Measurements from ENCODE around the gene MYPOP. TPM values are rescaled to one million over a fixed set of nuclear protein-coding genes. Genes with fewer than 3 reads are reported as not detected.

The MYPOP gene
- total RNA-seq, 4 donors from 2014 or later = 1.8 to 4.3 (median 3.0) TPM

GRCh38 chr19:45854167-45854778 lies 48.1 kb downstream of the MYPOP start:
- no peak for DNase-seq
- Histone ChIP-seq H3K36me3 (peaks cover 19 to 20% of the 10 kb centered on the region in 2 donors), H3K9me3 (no peaks in the 10 kb centered on the region), H3K27me3 (no peaks in the 10 kb centered on the region), H3K4me3 (replicated peaks in 1 of 3) (no peak overlapping the region), H3K4me1 (peaks cover 17 to 25% of the 10 kb centered on the region in 2 donors), H3K27ac (peak overlapping the region in 2 of 3 donors; percentile 61 to 83)
- no peak for TF ChIP-seq CTCF (IDR thresholded peaks at IDR 0.05)
- no peak for TF ChIP-seq POLR2A (IDR thresholded peaks at IDR 0.05)
- intact Hi-C loops (cut with DNase I) = no loop called here
- WGBS, 2 donors = 98% methylated on average over 15 to 16 of the region's 16 CpGs

- H3K4me1 ChIP-seq = peaks cover 17 to 25% of the 10 kb centered on the region in 2 donors
- no peaks in the 10 kb centered on the region for H3K27me3 ChIP-seq
- no peak overlapping the region for H3K4me3 ChIP-seq (replicated peaks in 1 of 3)
- 16 to 61% methylated on average over 6 to 7 of the region's 7 CpGs for WGBS, 2 donors
- peak; percentile 97 to 99 for DNase-seq
- peak overlapping the region; percentile 40 to 83 (median 70) for H3K27ac ChIP-seq
- peaks cover 25 to 30% of the 10 kb centered on the region in 2 donors for H3K36me3 ChIP-seq
- intact Hi-C loops (cut with DNase I) = no loop called here
- TF ChIP-seq CTCF (IDR thresholded peaks at IDR 0.05) = no peak
- TF ChIP-seq POLR2A (IDR thresholded peaks at IDR 0.05) = peak in 1 of 2 donors; percentile 33
- no peaks in the 10 kb centered on the region for H3K9me3 ChIP-seq
These were observed 49.4 kb downstream of the MYPOP start for GRCh38 chr19:45852983-45853382.

GRCh38 chr19:45852145-45852750 lies 50.2 kb downstream of the MYPOP start:
- 92 to 95% methylated on average over 10 of the region's 10 CpGs for WGBS, 2 donors
- Histone ChIP-seq H3K27me3 (no peaks in the 10 kb centered on the region), H3K9me3 (no peaks in the 10 kb centered on the region), H3K27ac (peak overlapping the region; percentile 69 to 83 (median 70)), H3K4me1 (peaks cover 17 to 25% of the 10 kb centered on the region in 2 donors), H3K4me3 (replicated peaks in 1 of 3) (no peak overlapping the region), H3K36me3 (peaks cover 31 to 37% of the 10 kb centered on the region in 2 donors)
- no peak for DNase-seq
- TF ChIP-seq POLR2A (IDR thresholded peaks at IDR 0.05) = no peak
- intact Hi-C loops (cut with DNase I) = no loop called here

- H3K36me3 ChIP-seq = peaks cover 43 to 59% of the 10 kb centered on the region in 2 donors
- TF ChIP-seq POLR2A (IDR thresholded peaks at IDR 0.05) = no peak
- no peak for TF ChIP-seq CTCF (IDR thresholded peaks at IDR 0.05)
- intact Hi-C loops (cut with DNase I) = no loop called here
- H3K27ac ChIP-seq = no peak overlapping the region
- H3K4me3 ChIP-seq (replicated peaks in 1 of 3) = no peak overlapping the region
- 86 to 94% methylated on average over 4 of the region's 4 CpGs for WGBS, 2 donors
- no peaks in the 10 kb centered on the region for H3K9me3 ChIP-seq
- H3K27me3 ChIP-seq = no peaks in the 10 kb centered on the region
- no peak for DNase-seq
- peaks cover 12 to 21% of the 10 kb centered on the region in 2 donors for H3K4me1 ChIP-seq
These were observed 53.5 kb downstream of the MYPOP start for GRCh38 chr19:45848922-45849321.

- intact Hi-C loops (cut with DNase I) = no loop called here
- H3K4me3 ChIP-seq (replicated peaks in 1 of 3) = no peak overlapping the region
- H3K36me3 ChIP-seq = peaks cover 55 to 72% of the 10 kb centered on the region in 2 donors
- H3K27me3 ChIP-seq = no peaks in the 10 kb centered on the region
- no peak for DNase-seq
- 91 to 94% methylated on average over 8 to 13 of the region's 13 CpGs for WGBS, 2 donors
- H3K27ac ChIP-seq = no peak overlapping the region
- no peaks in the 10 kb centered on the region for H3K9me3 ChIP-seq
- peaks cover 7 to 10% of the 10 kb centered on the region in 2 donors for H3K4me1 ChIP-seq
- TF ChIP-seq CTCF (IDR thresholded peaks at IDR 0.05) (no peak), POLR2A (IDR thresholded peaks at IDR 0.05) (no peak)
These were observed 54.8 kb downstream of the MYPOP start for GRCh38 chr19:45847663-45848062.
